GM19328 (cell line): ENCODE data around the gene ELP5.
"Not testable (repeated sequence)": the region's sequence is repeated elsewhere in the genome, so short reads cannot be mapped to it uniquely, and the experiment has no call there.

Source experiments
- ATAC-seq: cut with Tn5 transposase; IDR thresholded peaks from one replicate; pipeline ENCODE4 v1.9.1; 2021; ENCODE audit warnings: mild to moderate bottlenecking, moderate library complexity; ENCODE audit not compliant: unreplicated experiment

Gene ELP5

DNA sequence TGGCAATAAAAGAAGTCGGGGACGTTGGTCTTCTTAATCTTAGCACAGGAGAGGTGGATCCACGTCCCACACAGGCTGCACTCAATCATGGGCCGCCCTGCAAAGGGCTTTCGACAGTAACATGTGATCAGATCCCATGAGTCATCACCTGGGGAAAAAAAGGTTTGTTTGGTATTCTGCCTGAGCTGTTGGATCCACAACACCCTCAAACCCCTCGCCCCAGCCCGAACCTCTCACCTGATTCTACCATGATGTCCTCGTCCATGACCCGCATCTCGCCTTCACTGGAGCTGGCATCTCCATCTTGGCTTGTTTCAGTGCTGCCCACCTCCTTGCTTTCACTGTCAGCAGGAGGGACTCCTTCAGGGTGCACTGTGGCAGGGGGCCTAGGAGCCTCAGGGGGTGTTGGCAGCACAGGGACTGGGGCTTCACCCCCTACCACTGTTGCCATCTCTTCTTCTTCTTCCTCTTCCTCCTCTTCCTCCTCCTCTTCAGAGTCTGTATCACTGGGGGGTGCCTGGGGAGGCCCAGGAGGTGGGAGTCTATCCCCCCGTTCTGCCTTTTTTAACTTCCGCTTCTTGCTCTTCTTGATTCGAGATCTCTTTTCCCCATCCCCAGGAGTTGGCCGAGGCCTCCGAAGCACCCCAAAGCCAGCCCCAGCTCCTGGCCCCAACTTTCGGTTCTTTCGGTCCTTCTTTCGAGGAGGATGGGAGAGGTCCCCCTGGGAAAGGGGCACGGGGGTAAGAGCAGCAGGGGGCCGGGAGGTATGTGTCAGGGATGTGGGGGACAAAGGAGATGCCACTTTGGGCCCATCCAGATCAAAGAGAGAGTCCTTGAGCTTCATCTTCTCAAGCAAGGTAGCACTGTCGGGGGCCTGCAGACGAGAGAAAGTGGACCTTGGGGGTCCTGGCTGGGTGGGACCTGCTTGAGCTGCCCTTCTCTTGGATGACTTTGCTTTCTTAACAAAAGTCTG lies 16.0 kb upstream of the ELP5 start:
- no peak for ATAC-seq

DNA sequence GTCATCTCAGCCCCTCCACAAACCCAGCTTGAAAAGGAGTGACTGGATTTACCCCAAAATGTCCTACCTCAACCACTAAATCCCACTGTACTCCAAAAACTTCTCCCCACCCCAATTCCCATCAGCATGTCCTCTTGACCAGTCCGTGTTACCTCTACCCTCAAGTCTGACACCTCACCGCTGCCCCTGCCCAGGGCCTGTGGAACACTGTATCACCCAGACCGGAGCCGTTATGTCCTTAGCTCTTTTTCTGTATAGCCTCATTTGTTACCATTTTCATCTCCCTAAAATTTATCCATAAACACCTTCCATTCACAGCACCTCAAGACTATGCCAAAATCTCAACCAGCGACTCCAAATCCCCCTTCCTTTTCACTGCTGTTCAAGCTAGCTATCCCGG lies 15.2 kb upstream of the ELP5 start:
- no peak for ATAC-seq

DNA sequence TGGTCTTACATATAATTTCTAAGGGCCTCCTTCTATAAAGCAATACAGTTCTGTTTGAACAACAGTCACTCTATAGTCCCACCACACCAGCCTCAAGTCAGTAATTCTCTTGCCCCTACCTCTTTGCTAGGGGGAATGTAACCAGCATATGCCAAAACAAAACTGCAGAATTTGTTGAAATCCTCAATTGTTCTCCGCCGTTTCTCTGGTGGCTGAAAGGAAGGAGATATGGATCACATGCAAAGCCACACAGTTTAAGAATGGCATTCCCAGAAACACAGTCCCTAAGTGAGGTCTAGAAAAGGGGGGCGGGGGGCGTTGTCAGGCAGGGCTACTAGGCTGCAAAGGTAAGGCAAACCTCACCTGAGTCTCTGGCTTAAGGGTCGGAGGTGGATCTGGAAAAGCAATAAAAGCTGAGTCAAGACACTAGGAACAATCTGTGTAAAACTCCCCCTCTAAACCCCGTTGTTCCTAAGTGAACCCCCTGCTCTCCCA lies 14.7 kb upstream of the ELP5 start:
- ATAC-seq: no peak

DNA sequence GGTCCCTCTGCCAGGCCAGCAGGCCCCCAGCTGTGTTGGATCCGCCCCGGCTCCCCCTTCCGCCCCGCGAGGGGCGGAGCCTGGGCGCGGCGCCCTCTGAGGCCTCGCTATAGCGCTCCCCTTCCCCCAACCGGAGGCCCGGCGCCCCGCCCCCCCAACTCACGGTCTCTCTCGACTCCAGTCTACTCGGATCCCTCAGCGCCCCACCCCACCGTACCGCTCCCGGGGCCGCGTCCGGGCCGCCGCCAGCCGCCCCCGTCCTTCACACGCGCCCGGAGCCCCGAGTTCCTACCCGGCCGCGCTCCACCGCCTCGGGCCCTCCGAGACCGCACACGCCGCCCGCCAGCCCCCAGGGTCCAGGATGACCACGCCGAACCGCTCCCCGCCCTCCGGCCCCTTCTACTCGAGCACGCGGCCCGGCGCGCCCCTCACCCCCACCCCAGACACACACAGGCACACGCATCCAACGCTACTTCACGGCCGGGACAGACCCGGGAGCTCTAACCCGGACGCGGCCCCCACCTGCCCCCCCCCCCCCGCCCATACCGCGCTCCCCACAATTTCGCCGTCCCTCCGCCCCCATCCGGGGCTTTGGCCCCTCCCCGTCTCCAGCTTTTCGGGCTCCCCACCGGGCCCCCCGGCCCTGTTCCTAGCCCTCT lies 14.1 kb upstream of the ELP5 start:
- no peak for ATAC-seq

DNA sequence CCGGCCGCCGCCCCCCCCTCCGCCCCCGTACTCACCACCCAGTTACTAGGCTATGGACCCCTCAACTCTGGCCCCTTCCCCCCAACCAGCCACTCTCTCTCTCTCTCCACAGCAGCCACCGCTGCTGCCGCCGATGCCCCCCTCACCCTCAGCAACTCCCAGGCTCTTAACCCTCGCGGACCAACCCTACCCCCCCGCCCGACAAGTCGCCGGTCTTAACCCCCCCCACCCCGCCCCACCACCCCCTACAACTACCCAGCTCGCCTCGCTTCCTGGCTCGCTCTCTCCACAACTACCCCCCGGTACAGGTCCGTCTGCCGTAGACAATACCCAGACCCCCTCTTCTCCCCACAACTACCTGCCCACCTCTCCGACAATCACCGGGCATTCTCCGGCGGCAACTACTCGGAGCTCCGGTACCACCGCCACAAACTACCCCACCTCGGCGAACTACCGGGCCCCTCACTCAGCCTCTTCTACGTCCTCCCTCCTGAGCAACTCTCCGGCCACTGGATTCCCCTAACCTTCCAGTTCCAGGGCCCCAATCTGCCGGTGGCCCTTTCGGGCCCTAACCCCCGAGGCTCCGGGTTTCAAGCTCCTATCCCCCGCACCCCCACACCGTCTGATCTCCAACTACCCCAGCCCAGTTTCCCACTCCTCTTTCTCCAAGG lies 13.5 kb upstream of the ELP5 start:
- no peak for ATAC-seq

DNA sequence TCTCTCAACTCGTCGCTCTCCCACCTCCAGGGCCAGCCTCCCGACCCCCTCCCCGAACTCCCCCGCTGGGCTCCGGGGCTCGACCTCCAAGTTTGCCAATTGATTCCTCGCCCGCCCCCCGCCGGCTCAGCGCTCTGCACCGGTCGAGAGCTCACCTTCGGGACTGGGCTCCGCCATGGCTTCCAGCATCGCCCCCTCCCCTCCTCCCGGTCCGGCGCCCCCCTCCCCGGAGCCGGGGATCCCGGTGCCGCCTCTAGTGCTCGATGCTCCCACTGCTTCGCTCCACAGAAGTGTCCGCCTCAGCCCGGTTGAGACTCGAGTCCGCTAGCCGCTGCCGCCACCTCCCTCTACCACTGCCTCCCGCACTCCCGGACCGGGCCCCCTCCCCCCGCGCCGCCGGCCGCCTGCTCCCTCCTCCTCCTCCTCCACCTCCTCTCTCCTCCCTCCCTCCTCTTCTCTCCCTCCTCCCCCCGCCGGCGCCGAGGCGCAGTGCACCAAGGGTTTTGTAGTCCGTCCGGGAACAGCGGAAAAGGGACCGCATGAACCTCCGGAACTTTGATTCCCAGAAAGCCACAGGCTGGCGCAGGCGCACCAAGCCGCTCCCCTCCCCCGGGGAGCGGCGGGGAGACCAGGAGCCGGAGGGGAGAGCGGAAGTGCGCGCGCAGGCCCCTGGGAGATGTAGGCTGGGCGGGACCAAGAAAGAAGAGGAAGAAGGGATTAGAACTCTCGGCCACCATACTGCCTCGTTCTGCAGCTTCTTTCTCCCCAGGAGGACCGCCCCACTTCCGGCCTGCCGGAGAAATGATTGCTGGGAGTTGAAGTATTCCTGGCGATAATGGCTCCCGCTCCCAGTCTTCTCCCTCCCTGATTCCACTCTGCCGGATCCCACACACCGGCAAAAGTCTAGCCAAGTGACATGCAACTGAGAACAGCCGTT lies 12.7 kb upstream of the ELP5 start, which contains the start of gene PHF23:
Gene PHF23 (minus strand): TSS at position 367 of the 937 bp plus-strand sequence. CDS start 178 bp downstream, at position 189.
- peak; percentile 45 for ATAC-seq

DNA sequence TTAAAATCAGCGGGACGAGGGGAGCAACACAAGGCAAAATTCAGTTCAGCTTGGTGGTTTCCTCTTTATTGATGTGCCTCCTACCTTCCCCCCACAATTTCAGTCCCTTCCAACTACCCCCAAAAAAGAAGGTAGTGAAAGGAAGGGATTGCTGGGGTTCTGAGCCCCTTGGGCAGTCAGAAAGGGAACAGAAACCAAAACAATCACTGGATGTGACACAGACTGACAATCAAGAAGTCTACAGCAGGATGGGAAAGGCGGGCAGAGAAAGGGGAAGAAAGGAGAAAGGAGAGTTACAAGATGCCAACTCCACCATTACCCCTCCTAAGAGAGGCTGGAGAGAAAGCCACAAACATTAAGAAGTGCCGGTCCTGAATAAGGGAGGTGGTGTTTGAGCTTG lies 11.6 kb upstream of the ELP5 start:
- ATAC-seq: no peak

DNA sequence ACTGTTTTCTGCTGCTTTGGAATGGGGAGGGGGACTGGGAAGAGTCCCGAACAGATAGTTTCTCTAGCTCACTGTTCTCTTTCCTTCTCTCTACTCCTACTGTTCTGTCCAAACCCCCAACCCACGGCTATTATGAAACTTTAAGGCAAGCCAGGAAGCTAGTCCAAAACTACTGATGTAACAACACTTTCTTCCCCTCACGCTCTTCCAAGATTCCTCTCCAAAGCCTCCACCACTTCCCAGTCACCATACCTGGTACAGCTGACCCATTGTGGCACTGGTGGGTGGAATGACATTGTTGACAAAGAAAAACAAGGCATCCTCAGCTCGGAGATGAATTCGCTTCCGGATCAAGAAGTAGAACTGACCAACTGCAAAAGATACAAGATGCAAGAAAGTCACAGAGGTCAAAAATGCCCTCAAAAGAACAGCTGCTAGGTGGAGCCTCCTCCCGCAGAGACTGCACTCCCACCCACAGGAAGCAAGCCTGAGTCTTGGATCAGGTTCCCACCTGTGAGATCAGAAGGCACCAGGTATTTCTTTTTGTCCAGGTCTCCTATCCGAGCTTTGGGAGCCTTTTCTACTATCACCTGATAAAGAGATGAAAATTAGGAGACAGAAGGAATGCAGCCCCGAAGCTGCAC lies 10.8 kb upstream of the ELP5 start:
- ATAC-seq: no peak

DNA sequence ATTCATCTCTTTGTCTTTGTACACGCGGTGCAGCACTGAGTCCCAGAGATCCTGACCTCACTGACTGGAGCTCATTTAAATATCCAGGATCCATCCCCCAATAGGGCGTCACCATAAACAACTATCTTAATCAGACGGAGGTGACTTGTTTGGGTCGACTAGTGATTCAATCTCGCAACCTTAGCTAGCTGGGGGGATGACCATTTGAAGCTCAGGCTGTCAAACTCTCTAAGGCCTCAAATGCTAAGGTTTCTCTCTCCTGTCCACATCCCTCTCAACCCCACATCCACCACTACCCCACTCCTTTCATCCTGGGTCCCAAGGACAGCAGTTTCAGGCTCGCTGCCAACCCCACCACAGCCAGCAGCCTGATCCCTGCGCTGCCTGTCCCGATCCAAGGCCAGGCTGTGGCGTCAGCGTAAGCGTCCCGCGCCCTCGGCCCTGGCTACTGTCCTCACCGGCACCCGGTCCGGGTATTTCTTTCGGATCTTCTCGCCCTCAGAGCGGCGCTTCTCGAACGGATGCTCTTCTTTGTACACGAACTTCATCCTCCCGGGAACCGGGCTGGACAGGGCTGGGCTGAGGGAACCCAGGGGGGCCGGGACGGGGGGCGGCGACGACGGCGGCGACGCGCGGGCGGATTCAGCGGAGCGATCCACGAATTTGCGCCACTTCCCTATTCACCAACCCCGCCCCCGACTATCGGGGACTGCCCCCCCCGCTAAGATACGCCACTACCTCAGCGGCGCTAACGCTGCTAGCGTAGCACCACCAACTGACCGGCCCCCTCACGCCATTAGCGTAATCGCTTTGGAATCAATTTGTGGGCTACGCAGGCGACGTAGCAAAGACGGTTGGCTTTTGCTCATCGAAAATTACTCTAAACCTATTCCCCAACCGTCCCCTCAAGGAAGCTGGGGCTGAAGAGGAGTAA lies 10.0 kb upstream of the ELP5 start, which contains the start of gene GABARAP:
Gene GABARAP (minus strand): TSS at position 667 of the 934 bp plus-strand sequence. CDS start 119 bp downstream, at position 548.
- no peak for ATAC-seq

DNA sequence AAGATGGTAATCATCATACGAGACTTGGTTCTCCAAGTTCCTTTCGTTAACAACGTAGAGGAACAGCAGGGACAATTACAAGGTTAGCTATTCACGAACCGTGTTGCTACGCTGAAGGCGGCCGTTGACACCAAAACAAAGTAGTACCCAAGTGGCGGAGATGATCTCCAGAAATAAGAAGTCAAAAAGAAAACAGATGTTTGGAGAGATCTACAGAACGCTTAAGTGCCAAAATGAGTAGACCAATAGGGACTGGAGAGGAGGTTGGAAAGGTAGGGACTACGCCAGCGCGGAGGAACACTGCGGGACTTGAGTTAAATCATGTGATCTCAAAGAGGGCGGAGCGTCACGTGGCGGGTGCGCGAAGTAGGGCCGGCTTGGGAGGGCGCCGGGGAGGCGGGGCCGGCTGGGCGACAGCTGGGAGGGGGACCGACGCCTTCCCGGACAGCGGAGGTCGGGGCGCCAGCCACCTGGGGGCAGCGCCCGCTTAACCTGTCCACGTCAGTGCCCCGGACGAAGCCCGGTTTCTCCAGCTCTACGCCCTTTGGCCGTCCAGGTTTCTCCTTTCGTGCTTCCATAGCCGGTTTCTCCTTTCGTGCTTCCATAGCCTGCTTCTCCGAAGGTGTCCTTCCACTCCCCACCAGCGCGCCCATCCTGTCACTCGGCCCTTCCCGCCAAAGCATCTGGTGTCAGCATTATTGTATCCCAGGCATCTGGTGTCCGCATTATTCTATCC lies 9.1 kb upstream of the ELP5 start:
- peak; percentile 40 for ATAC-seq

DNA sequence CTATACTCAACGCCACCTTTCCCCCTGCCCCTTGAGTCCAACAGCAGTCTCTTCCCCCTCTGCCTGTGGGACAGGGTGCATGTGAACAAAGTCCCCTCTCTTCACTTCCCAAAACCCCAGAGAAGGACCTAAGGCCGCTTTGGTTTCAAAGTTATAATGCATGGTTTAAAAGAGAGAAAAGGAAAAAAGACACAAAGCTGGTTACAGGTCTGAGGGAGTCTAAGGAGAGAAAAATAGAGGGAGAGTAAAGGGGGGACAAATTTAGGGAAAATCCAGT lies 8.6 kb upstream of the ELP5 start:
- ATAC-seq: no peak

DNA sequence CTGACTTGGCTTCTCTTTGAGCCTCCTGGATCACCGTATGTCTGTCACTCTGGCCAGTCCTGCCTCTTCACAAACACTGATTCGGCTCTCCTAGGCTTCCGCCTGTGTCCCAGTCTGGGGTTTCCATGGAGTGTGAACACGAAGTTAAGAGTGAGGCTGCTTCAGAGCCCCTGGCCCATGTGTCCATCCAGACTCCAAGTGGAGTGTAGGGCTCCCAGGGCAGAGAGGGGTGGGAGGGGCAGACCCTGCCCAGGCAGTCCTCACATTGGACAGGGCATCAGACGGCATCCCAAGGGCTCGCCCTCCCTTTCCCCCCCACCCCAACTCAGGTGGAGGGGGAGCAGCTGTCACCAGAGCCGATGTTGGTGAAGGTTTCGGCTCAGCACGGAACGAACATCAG lies 8.2 kb upstream of the ELP5 start:
- ATAC-seq: not testable (repeated sequence)

DNA sequence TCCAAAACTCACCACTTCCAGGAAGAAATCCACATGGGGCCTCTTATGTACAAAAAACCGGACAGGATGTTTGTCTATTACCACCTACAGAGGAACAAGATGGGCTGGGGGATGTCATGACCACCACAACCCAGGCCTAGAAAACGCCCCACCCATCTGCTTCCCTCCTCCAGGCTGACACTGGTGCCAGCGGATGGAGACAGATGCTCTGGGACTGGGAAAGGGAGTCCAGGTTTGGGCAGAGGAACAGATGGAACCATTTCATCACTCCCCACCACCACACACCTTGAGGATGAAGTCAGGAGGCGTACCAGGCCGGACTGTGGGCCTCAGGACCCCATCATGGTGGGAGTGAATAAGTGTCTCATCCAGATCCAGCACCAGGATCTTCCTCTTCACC lies 5.2 kb upstream of the ELP5 start:
- ATAC-seq: no peak

DNA sequence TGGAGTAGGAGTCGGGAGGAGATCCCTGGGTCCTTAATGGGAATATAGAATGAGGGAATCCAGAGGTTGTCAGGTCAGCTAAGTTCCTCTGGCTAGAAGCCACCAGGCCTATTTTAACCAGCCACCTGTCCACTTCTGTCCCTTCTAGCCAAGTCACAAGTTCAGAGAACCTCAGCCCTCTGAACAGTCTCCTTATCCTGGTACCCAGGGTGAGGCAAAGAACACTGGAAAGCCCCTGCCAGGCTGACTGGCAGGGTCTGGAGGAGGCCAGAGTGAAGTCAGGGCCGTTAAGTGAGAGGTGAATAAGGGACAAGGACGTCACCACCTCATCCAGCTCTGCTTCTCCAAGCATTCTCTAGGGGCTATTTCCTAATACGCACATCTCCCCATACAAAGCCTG lies 3.2 kb upstream of the ELP5 start:
- ATAC-seq: no peak

DNA sequence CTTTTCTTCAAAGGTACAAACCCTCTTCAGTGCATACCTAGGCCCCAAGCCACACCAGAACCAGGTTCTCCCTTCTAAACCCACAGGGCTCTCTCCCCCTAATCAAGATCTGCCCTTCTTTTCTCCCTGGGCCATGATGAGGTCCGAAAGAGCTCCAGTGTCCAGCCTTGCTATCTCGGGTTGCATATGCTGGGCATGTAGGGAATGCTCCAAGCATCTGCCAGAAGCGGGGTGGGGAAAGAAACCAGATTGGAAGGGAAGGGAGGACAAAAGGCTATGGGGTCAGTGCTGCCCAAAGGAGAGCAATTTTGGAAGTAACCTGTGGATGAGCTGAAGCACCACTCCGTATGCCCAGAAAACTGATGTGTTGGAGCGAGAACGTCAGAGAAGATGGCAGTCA lies 2.8 kb upstream of the ELP5 start:
- no peak for ATAC-seq

DNA sequence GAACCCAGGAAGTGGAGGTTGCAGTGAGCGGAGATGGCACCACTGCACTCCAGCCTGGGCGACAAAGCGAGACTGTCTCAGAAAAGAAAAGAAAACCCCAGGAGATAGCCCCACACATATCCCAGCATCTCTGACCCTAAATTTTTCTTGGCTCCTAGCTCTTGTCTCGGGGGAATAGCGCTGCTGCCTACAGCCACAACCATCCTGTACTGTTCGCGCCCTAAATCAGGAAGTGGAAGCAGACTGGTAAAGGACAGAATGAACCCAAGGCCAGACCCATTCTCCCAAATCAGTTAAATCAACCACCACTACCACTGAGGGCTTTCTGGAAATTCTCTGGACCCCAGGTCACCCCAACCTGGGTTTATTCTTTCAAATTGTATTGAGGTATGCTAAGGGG lies 2.2 kb upstream of the ELP5 start:
- ATAC-seq: no peak

DNA sequence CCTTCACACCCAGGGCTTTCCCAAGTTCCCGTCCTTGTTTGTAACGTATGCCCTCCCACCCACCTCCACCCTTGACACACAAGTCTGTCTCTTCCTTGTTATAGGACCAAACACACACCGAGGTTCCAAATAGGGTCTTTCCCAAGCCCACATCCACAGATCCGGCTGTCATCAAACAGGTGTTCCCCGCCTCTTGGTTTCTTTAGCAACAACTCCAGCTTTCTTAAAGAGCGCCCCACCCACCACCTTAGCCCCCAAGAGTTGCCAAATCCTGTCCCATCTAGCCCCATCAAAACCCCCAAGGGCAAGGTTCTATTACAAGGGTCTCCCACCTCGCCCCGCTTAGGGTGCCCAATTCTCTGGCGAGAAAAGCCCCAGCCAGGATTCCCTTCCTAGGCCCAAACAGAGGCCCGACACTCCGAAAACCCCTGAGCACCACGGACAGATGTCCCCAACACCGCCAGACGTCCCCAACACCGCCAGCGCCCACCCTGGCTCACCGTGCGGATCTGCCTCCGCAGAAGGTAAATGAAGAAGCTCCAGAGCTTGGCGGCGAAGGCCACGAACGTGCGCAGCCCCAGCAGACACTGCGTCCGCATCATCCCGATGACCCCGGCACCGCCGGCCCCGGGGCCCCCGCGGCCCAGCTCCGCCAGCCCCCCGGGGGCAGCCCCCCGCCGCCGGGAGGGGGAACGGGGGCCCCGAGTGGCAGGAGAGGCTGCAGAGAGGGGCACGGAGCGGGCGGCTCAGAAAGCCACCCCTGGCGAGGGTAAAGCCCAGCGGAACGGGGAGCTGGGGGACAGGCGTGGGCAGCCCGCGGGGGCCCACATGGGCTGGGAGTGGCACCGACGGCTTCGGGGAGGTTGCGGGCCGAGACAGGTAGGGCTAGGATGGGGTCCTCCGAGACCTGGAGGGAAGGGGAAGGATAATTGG lies 1.1 kb upstream of the ELP5 start:
- no peak for ATAC-seq
